DMS 273 (cell line): Measurements from ENCODE around the gene TTLL11.
A peak's percentile ranks its signal among the peaks of the same experiment; 100 is the strongest.

ENCODE experiments used
- DNase-seq: peaks from one replicate; lab custom pipeline; 2025; ENCODE audit not compliant: unreplicated experiment; lab: John Stamatoyannopoulos, UW

TTLL11 gene

GRCh38 chr9:122053567-122054350 is 39.3 kb downstream of the TTLL11 start:
- no peak for DNase-seq

GRCh38 chr9:122053064-122053463 is 40.0 kb downstream of the TTLL11 start:
- no peak for DNase-seq

GRCh38 chr9:122051351-122052321 is 41.5 kb downstream of the TTLL11 start:
- DNase-seq: no peak

GRCh38 chr9:122050167-122050566 is 42.9 kb downstream of the TTLL11 start:
- no peak for DNase-seq

GRCh38 chr9:122042056-122042455 is 51.1 kb downstream of the TTLL11 start:
- no peak for DNase-seq

- peak; percentile 7 for DNase-seq
Observed at GRCh38 chr9:122040561-122041242, 52.4 kb downstream of the TTLL11 start.

- DNase-seq: no peak
Observed at GRCh38 chr9:122039234-122039633, 53.9 kb downstream of the TTLL11 start.

- no peak for DNase-seq
Observed at GRCh38 chr9:122036988-122037387, 56.1 kb downstream of the TTLL11 start.

- no peak for DNase-seq
Observed at GRCh38 chr9:122036408-122036807, 56.7 kb downstream of the TTLL11 start.

GRCh38 chr9:122033775-122034373 is 59.2 kb downstream of the TTLL11 start:
- DNase-seq: no peak

- no peak for DNase-seq
Observed at GRCh38 chr9:122032346-122032745, 60.8 kb downstream of the TTLL11 start.

GRCh38 chr9:122031776-122032175 is 61.3 kb downstream of the TTLL11 start:
- DNase-seq: no peak

- no peak for DNase-seq
Observed at GRCh38 chr9:122031157-122031556, 62.0 kb downstream of the TTLL11 start.

GRCh38 chr9:122030357-122030756 is 62.8 kb downstream of the TTLL11 start:
- DNase-seq: no peak

- DNase-seq: no peak
Observed at GRCh38 chr9:122029898-122030297, 63.2 kb downstream of the TTLL11 start.

- no peak for DNase-seq
Observed at GRCh38 chr9:122028089-122028488, 65.0 kb downstream of the TTLL11 start.

- DNase-seq: no peak
Observed at GRCh38 chr9:122020398-122020797, 72.7 kb downstream of the TTLL11 start.

GRCh38 chr9:122016744-122017143 is 76.4 kb downstream of the TTLL11 start:
- peak; percentile 79 for DNase-seq

GRCh38 chr9:122016309-122016708 is 76.8 kb downstream of the TTLL11 start:
- peak; percentile 52 for DNase-seq

- DNase-seq: peak; percentile 94
Observed at GRCh38 chr9:122015170-122015821, 77.8 kb downstream of the TTLL11 start.
